HFF-Myc (cell line): ENCODE data around the gene KRT3.

Source experiments
- DNase-seq: peaks from one replicate; pipeline ENCODE4 v3.0.0-alpha.2; 2011; ENCODE audit warnings: low read depth; ENCODE audit errors: extremely low read depth
- H3K4me3 ChIP-seq: replicated peaks from 2 replicates; pipeline ENCODE4 v1.5.1; 2011; ENCODE audit warnings: low read depth, mild to moderate bottlenecking, control low read depth, low read length
- CTCF ChIP-seq: IDR thresholded peaks from 2 replicates; pipeline ENCODE4 v1.5.1; 2012; ENCODE audit warnings: mild to moderate bottlenecking, low read depth, low read length, control low read depth; ENCODE audit errors: missing control alignments

KRT3 gene

DNA sequence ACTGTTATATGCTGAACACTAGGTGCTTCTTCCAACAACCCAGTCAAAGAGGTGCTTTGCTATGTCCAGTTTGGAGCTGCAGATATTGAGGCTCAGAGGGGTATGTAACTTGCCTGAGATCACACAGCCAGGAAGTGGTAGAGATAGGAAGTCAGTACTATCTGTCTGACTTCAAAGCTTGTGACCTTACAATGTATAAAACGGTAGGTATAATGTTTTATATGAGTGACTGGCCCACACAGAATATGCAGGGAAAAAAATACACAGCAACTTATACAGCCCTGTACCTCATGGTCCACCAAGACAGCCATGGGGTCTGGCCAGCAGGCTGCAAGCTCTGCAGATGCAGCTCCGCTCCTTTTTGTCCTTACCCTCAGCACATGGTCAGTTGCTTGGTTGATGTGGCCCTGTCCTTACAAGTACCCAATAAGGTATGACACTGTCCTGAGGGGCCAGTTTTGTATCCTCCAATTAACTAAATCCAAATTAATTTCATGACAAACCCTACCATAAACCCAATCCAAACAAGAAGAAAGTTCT is 21.9 kb upstream of the KRT3 start:
- no peak for TF ChIP-seq CTCF
- H3K4me3 ChIP-seq, result no peak overlapping the region
- DNase-seq, result no peak

DNA sequence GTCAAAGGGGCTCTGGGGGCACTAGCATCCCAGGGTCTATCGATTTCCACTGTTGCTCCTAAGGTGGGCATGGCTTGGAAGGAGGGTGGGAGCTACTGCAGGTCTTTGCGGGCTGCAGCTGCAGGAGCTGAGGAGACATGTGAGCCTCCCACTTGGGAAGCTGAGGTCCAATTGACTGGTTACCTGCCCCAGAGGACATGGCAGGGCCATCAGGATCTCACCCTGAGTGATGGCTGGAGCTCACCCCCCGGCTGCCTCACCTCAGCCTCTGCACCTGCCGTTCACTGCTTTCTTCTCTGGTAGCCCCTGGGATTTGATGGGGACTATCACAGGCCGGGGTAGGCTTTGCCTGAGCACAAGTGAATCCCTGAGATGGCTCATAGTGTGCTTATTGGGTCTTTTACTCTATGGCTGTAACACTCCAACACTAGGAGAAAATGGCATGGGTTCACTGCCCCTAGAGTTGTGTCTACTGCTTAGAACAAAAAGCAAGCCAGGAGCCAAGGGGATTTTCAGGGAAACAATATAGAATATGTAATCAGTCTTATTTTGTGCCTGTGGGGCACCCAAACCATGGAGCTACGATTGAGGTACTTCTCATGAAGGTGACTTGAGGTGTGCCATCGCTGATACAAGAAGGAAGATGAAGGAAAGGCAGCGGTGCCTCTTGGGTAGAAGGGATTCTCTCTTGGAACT is 21.2 kb upstream of the KRT3 start:
- no peak for DNase-seq
- TF ChIP-seq CTCF, result no peak
- H3K4me3 ChIP-seq, result no peak overlapping the region

GRCh38 chr12:52815676-52816588 is 20.0 kb upstream of the KRT3 start:
- no peak overlapping the region for H3K4me3 ChIP-seq
- DNase-seq, result no peak
- no peak for TF ChIP-seq CTCF

GRCh38 chr12:52815161-52815560 is 19.2 kb upstream of the KRT3 start:
- no peak for TF ChIP-seq CTCF
- DNase-seq, result no peak
- no peak overlapping the region for H3K4me3 ChIP-seq

- no peak overlapping the region for H3K4me3 ChIP-seq
- no peak for TF ChIP-seq CTCF
- DNase-seq, result no peak
These were observed 18.8 kb upstream of the KRT3 start for GRCh38 chr12:52814710-52815155.

DNA sequence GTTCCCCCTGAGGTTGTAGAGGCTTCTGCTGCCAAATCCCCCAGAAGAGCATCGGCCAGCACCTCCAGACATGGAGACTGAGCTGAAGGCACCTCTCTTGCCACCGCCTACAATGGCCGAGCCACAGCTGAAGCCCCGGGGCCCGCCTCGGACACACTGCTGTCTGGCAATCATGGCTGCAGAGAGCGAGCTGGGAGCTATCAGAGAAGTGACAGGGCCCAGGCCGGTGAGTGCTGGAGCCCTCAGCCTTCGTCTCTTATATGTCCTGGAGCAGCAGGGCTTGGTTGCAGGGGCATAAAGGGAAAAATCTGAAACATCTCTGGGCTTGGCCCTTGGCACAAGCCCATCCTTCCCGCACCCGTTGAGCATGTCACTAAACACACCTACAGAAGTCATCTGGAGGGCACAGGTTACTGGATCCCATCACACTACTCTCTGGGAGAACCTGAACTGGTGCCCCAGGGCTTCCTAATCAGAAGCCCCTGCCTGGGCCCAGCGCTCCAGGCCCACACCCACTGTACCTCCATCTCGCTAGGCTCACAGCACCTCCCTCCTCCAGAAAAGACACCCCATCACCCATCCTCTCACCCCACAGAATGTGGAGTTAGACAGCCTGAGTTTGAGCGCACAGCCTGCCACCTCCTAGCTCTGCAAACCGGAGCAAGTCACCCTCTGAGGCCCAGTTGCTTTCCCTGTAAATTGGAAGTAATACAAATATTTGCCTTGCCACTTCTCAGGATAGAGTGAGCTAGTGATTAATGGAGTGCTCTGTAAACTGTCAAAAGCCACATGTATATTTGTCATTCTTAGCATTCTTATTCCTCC is 18.2 kb upstream of the KRT3 start, which contains the start of gene KRT4:
Gene KRT4, minus strand, starts transcription at position 232 of the 825 bp plus-strand sequence. Its CDS starts 58 bp downstream, at position 174.
- no peak for TF ChIP-seq CTCF
- no peak within 1 kb of the TSS for H3K4me3 ChIP-seq
- no peak for DNase-seq
